SIG-M5 treated with dmso at 0.1 percent for 504 hours (cell line): Measurements from ENCODE around the gene UBE2E1.
"Not testable (repeated sequence)": the region's sequence is repeated elsewhere in the genome, so short reads cannot be mapped to it uniquely, and the experiment has no call there.

ENCODE experiments used
- DNase-seq: peaks from one replicate; lab custom pipeline; 2025; ENCODE audit not compliant: unreplicated experiment; lab: John Stamatoyannopoulos, UW

The UBE2E1 gene

GRCh38 chr3:23877329-23877980 lies 71.7 kb downstream of the UBE2E1 start:
- DNase-seq, result peak; percentile 90

- DNase-seq, result no peak
These were observed 73.7 kb downstream of the UBE2E1 start for GRCh38 chr3:23879485-23879884.

- no peak for DNase-seq
These were observed 75.1 kb downstream of the UBE2E1 start for GRCh38 chr3:23880703-23881339.

DNA sequence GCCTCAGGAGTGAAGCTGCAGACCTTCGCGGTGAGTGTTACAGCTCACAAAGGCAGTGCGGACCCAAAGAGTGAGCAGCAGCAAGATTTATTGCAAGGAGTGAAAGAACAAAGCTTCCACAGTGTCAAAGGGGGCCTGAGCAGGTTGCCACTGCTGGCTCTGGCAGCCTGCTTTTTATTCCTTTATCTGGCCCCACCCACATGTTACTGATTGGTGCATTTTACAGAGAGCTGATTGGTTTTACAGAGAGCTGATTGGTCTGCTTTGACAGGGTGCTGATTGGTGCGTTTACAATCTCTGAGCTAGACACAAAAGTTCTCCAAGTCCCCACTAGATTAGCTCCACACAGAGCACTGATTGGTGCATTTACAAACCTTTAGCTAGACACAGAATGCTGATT lies 76.2 kb downstream of the UBE2E1 start:
- DNase-seq, result not testable (repeated sequence)

DNA sequence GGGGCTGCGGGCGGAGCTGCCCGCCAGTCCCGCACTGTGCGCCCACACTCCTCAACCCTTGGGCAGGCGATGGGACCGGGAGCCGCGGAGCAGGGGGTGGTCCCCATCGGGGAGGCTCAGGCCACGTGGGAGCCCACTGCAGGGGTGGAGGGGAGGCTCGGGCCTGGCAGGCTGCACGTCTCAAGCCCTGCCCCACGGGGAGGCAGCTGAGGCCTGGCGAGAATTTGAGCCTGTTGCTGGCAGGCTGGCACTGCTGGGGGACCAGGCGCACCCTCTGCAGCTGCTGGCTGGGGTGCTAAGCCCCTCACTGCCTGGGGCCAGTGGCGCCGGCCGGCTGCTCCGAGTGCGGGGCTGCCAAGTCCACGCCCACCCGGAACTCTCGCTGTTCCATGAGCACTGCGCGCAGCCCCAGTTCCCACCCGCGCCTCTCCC lies 76.7 kb downstream of the UBE2E1 start:
- no peak for DNase-seq

GRCh38 chr3:23884481-23884880 lies 78.7 kb downstream of the UBE2E1 start:
- DNase-seq, result no peak

GRCh38 chr3:23885210-23885609 lies 79.5 kb downstream of the UBE2E1 start:
- no peak for DNase-seq

GRCh38 chr3:23886311-23886710 lies 80.6 kb downstream of the UBE2E1 start:
- DNase-seq, result no peak

GRCh38 chr3:23888617-23889228 lies 83.0 kb downstream of the UBE2E1 start:
- peak; percentile 13 for DNase-seq

DNA sequence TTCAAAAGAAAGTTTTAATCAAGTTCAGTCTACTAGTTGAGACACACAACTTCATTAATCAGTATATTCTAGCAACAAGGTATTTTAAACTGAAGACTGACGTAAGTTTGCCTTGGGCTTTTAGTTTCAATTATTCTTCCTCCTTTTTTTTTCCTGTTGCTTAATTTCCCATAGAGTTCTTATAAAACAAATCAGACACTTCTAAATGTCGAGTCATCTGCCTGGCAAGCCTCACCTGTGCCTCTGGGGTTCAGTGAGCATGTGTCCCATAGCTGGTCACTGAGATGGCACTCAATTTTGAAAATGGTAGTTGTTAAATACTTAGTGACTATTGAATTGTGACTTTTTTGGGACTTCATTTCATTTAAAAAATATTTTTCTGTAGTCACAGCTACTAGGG lies 83.6 kb downstream of the UBE2E1 start:
- DNase-seq, result no peak

DNA sequence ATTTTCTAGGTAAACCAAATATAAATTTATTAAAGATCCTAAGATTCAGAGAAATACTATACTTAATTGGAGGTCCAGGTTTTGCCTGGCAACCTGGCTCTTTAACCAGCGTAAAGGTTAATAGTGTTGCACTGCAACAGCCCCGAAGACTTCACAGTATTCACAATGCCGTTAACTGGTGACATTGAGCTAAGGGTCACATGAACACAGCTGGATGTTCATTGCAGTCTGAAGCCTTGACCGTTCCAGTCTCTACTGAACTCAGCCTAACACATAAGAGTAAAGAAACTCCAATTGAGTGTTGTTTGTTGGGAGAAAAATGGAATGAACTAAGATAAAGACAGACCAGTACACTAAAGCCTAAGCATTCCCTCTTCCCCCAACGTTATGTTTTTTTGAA lies 84.2 kb downstream of the UBE2E1 start:
- DNase-seq, result no peak

- no peak for DNase-seq
These were observed 88.7 kb downstream of the UBE2E1 start for GRCh38 chr3:23894254-23895061.

- DNase-seq, result no peak
These were observed 89.4 kb downstream of the UBE2E1 start for GRCh38 chr3:23895181-23895580.

DNA sequence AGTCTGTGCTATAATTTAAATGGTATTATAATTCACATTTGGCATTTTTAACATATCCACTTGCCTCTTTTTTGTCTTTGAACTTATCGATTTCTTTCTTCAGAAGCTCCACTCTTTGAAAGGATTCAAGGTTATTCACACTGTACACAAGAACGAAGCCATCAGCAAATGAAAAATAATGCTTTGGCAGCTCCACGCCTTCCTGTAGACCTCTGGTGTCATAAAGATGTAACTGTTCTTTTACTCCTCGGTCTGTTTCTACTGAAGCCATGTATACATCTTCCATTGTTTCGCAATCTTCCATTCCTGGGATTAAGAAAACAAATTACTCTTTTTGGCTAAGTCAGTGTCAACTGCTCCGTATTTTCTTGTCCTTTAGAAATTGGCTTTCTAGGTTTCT lies 95.0 kb downstream of the UBE2E1 start:
- peak; percentile 46 for DNase-seq

DNA sequence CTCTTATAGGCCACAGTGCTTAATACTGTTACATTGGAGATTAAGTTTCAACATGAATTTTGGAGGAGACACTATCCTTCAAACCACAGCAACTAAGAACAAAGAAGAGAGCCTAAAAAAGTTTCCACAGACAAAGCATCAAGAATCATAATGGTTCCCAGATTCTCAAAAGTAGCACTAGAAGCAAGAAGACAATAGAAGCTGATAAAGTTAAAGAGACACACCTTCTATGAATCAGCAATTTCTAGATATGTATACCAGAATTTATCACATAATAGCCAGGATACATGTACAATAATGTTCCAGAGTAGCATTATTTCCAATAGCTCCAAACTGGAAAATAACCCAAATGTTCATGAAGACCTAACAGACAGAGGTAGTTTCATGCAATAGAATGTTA lies 98.8 kb downstream of the UBE2E1 start:
- DNase-seq, result no peak

DNA sequence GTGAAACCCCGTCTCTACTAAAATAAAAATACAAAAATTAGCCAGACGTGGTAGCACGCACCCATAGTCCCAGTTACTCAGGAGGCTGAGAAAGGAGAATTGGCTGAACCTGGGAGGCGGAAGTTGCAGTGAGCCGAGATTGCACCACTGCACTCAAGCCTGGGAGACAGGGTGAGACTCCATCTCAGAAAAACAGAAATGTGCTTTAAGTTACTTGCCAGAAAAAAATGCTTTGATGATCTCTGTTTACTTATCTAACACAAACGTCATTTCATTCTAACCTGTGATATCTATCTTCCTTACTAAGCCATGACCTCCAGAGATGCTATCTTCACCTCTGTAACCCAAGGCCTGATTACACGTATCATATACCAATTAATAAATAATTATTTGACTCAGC lies 103.6 kb downstream of the UBE2E1 start:
- DNase-seq, result no peak

DNA sequence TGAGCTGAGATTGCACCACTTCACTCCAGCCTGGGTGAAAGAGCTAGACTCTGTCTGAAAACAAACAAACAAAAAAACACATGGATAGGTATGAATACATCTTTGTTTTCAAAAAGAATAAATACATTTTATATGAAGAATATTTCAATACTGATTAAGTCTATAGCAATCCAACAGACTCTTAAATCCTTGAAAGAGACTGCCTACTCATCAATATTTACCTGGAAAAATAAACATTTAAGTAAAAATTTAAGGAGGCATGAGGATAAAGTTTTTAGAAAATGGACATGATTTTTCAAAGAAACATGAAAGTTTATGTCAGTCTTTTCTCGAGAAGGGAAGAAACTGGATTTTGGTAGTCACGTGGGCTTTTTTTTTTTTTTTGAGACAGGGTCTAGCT lies 105.6 kb downstream of the UBE2E1 start:
- no peak for DNase-seq

DNA sequence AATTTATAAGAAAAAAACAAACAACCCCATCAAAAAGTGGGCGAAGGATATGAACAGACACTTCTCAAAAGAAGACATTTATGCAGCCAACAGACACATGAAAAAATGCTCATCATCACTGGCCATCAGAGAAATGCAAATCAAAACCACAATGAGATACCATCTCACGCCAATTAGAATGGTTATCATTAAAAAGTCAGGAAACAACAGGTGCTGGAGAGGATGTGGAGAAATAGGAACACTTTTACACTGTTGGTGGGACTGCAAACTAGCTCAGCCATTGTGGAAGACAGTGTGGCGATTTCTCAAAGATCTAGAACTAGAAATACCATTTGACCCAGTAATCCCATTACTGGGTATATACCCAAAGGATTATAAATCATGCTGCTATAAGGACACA lies 106.6 kb downstream of the UBE2E1 start:
- DNase-seq, result not testable (repeated sequence)

- DNase-seq, result no peak
These were observed 107.4 kb downstream of the UBE2E1 start for GRCh38 chr3:23913182-23913581.

- no peak for DNase-seq
These were observed 108.4 kb downstream of the UBE2E1 start for GRCh38 chr3:23913873-23914743.
